ENCODE results near the gene TMEM91. TPM values are rescaled to one million over a fixed set of nuclear protein-coding genes. Genes with fewer than 3 reads are reported as not detected.
"Not testable (repeated sequence)": the region's sequence is repeated elsewhere in the genome, so short reads cannot be mapped to it uniquely, and the experiment has no call there.

The TMEM91 gene
- total RNA-seq, 1 donor from 2014 or later = 9.2 TPM

- Mint-ChIP-seq H3K27ac (ENCODE audit: unreplicated experiment) (peak within 1 kb of the TSS; percentile 100), H3K4me3 (ENCODE audit: unreplicated experiment) (peak within 1 kb of the TSS; percentile 88), H3K4me1 (ENCODE audit: unreplicated experiment) (peaks cover 25% of the 10 kb centered on the region), H3K9me3 (ENCODE audit: unreplicated experiment) (no peaks in the 10 kb centered on the region), H3K27me3 (ENCODE audit: unreplicated experiment) (no peaks in the 10 kb centered on the region), H3K36me3 (ENCODE audit: unreplicated experiment) (no peaks in the 10 kb centered on the region)
- peak; percentile 99 for DNase-seq (ENCODE audit: extremely low spot score, unreplicated experiment)
- TF ChIP-seq CTCF (IDR thresholded peaks at IDR 0.05) = no peak
Measured at GRCh38 chr19:41363753-41364523, 12.4 kb upstream of the TMEM91 start, which contains the start of gene B9D2. Gene B9D2 (minus strand): TSS chr19:41364149. CDS start chr19:41363519, 630 bp downstream.

GRCh38 chr19:41364524-41365391 is 11.6 kb upstream of the TMEM91 start:
- H3K9me3 Mint-ChIP-seq (ENCODE audit: unreplicated experiment) = no peaks in the 10 kb centered on the region
- no peak for TF ChIP-seq CTCF (IDR thresholded peaks at IDR 0.05)
- no peak for DNase-seq (ENCODE audit: extremely low spot score, unreplicated experiment)
- H3K4me3 Mint-ChIP-seq (ENCODE audit: unreplicated experiment) = peak overlapping the region; percentile 88
- peaks cover 25% of the 10 kb centered on the region for H3K4me1 Mint-ChIP-seq (ENCODE audit: unreplicated experiment)
- H3K27me3 Mint-ChIP-seq (ENCODE audit: unreplicated experiment) = no peaks in the 10 kb centered on the region
- no peaks in the 10 kb centered on the region for H3K36me3 Mint-ChIP-seq (ENCODE audit: unreplicated experiment)
- peak overlapping the region; percentile 100 for H3K27ac Mint-ChIP-seq (ENCODE audit: unreplicated experiment)

- H3K4me3 Mint-ChIP-seq (ENCODE audit: unreplicated experiment) = peak overlapping the region; percentile 27
- DNase-seq (ENCODE audit: extremely low spot score, unreplicated experiment) = no peak
- no peaks in the 10 kb centered on the region for H3K9me3 Mint-ChIP-seq (ENCODE audit: unreplicated experiment)
- TF ChIP-seq CTCF (IDR thresholded peaks at IDR 0.05) = no peak
- no peak overlapping the region for H3K27ac Mint-ChIP-seq (ENCODE audit: unreplicated experiment)
- peaks cover 25% of the 10 kb centered on the region for H3K4me1 Mint-ChIP-seq (ENCODE audit: unreplicated experiment)
- H3K36me3 Mint-ChIP-seq (ENCODE audit: unreplicated experiment) = no peaks in the 10 kb centered on the region
- H3K27me3 Mint-ChIP-seq (ENCODE audit: unreplicated experiment) = no peaks in the 10 kb centered on the region
Measured at GRCh38 chr19:41366089-41366488, 10.2 kb upstream of the TMEM91 start.

- H3K4me1 Mint-ChIP-seq (ENCODE audit: unreplicated experiment) = peaks cover 26% of the 10 kb centered on the region
- DNase-seq (ENCODE audit: extremely low spot score, unreplicated experiment) = no peak
- H3K27ac Mint-ChIP-seq (ENCODE audit: unreplicated experiment) = peak overlapping the region; percentile 73
- H3K9me3 Mint-ChIP-seq (ENCODE audit: unreplicated experiment) = no peaks in the 10 kb centered on the region
- TF ChIP-seq CTCF (IDR thresholded peaks at IDR 0.05) = no peak
- H3K4me3 Mint-ChIP-seq (ENCODE audit: unreplicated experiment) = no peak overlapping the region
- H3K27me3 Mint-ChIP-seq (ENCODE audit: unreplicated experiment) = no peaks in the 10 kb centered on the region
- no peaks in the 10 kb centered on the region for H3K36me3 Mint-ChIP-seq (ENCODE audit: unreplicated experiment)
Measured at GRCh38 chr19:41367848-41368301, 8.5 kb upstream of the TMEM91 start.

- Mint-ChIP-seq H3K27ac (ENCODE audit: unreplicated experiment) (no peak overlapping the region), H3K4me3 (ENCODE audit: unreplicated experiment) (no peak overlapping the region), H3K9me3 (ENCODE audit: unreplicated experiment) (no peaks in the 10 kb centered on the region), H3K4me1 (ENCODE audit: unreplicated experiment) (peaks cover 22% of the 10 kb centered on the region), H3K36me3 (ENCODE audit: unreplicated experiment) (no peaks in the 10 kb centered on the region), H3K27me3 (ENCODE audit: unreplicated experiment) (no peaks in the 10 kb centered on the region)
- no peak for DNase-seq (ENCODE audit: extremely low spot score, unreplicated experiment)
- TF ChIP-seq CTCF (IDR thresholded peaks at IDR 0.05) = no peak
Measured at GRCh38 chr19:41369769-41370168, 6.6 kb upstream of the TMEM91 start.

- H3K36me3 Mint-ChIP-seq (ENCODE audit: unreplicated experiment); H3K27ac Mint-ChIP-seq (ENCODE audit: unreplicated experiment); H3K4me3 Mint-ChIP-seq (ENCODE audit: unreplicated experiment); H3K27me3 Mint-ChIP-seq (ENCODE audit: unreplicated experiment); DNase-seq (ENCODE audit: extremely low spot score, unreplicated experiment); H3K9me3 Mint-ChIP-seq (ENCODE audit: unreplicated experiment): not testable (repeated sequence)
- H3K4me1 Mint-ChIP-seq (ENCODE audit: unreplicated experiment) = peaks cover 23% of the 10 kb centered on the region
Measured at GRCh38 chr19:41371119-41371518, 5.2 kb upstream of the TMEM91 start.
